Thyroid gland (tissue), 4 donors: ENCODE measurements around the gene EFCAB13.

Experiments used
- CTCF ChIP-seq, 6 experiments: fragments of 200-600 bp in 3 of 6; fragments of 450-650 bp in 3 of 6; sonication (generic) in 3 of 6; IDR thresholded peaks; one replicate each; pipeline ENCODE4 v1.5.1; 2016 to 2019; ENCODE audit warnings: antibody characterized with exemption in 6 of 6, mild to moderate bottlenecking in 2 of 6, inconsistent platforms in 1 of 6, moderate library complexity in 1 of 6
- POLR2A ChIP-seq, 2 donors: fragments of 450-650 bp; IDR thresholded peaks; one replicate each; pipeline ENCODE4 v1.6.1; 2017; ENCODE audit warnings: antibody characterized with exemption in 2 of 2, mild to moderate bottlenecking in 2 of 2, moderate library complexity in 1 of 2

DNA sequence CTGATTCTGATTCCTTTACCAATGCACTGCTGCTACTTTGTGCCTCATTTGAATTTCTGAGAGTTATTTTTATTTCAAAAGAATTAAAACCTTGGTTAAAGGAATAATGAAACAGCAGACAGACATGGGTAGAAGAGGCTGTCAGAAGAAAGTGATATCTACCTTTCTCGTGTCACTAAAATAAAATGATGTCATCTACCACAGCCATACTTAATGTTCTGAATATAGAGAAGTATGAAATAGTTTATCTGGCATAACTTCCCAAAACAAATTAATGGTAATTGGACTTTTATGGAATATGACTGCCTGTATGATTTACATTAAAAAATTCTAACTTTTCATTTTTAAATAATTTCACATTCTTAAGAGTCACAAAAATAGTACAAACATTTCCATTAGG lies 52.5 kb downstream of the EFCAB13 start:
- TF ChIP-seq CTCF (IDR thresholded peaks at IDR 0.05) = no peak
- TF ChIP-seq POLR2A (IDR thresholded peaks at IDR 0.05) = no peak
